Tibial nerve (tissue), 3 donors: ENCODE data around the gene RASA3.

Experiments used
- CTCF ChIP-seq, 5 experiments: fragments of 200-600 bp in 3 of 5; fragments of 450-650 bp in 2 of 5; sonication (generic) in 3 of 5; IDR thresholded peaks; one replicate each; pipeline ENCODE4 v1.5.1; 2016 to 2019; ENCODE audit warnings: antibody characterized with exemption in 5 of 5, mild to moderate bottlenecking in 3 of 5, moderate library complexity in 2 of 5
- POLR2A ChIP-seq, 2 donors: fragments of 450-650 bp; IDR thresholded peaks; one replicate each; pipeline ENCODE4 v1.6.1; 2017; ENCODE audit warnings: antibody characterized with exemption in 2 of 2, mild to moderate bottlenecking in 2 of 2, moderate library complexity in 2 of 2

GRCh38 chr13:113995051-113995601 is 137.3 kb downstream of the RASA3 start:
- TF ChIP-seq CTCF (IDR thresholded peaks at IDR 0.05) = no peak
- TF ChIP-seq POLR2A (IDR thresholded peaks at IDR 0.05) = no peak
